Stimulated activated naive CD4-positive, alpha-beta T cell (primary cell): Measurements from ENCODE around the gene SACM1L.

Source experiments
- DNase-seq, 6 experiments: peaks; one replicate each; lab custom pipeline; 2025; lab: John Stamatoyannopoulos, UW

SACM1L gene, protein sequence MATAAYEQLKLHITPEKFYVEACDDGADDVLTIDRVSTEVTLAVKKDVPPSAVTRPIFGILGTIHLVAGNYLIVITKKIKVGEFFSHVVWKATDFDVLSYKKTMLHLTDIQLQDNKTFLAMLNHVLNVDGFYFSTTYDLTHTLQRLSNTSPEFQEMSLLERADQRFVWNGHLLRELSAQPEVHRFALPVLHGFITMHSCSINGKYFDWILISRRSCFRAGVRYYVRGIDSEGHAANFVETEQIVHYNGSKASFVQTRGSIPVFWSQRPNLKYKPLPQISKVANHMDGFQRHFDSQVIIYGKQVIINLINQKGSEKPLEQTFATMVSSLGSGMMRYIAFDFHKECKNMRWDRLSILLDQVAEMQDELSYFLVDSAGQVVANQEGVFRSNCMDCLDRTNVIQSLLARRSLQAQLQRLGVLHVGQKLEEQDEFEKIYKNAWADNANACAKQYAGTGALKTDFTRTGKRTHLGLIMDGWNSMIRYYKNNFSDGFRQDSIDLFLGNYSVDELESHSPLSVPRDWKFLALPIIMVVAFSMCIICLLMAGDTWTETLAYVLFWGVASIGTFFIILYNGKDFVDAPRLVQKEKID

DNA sequence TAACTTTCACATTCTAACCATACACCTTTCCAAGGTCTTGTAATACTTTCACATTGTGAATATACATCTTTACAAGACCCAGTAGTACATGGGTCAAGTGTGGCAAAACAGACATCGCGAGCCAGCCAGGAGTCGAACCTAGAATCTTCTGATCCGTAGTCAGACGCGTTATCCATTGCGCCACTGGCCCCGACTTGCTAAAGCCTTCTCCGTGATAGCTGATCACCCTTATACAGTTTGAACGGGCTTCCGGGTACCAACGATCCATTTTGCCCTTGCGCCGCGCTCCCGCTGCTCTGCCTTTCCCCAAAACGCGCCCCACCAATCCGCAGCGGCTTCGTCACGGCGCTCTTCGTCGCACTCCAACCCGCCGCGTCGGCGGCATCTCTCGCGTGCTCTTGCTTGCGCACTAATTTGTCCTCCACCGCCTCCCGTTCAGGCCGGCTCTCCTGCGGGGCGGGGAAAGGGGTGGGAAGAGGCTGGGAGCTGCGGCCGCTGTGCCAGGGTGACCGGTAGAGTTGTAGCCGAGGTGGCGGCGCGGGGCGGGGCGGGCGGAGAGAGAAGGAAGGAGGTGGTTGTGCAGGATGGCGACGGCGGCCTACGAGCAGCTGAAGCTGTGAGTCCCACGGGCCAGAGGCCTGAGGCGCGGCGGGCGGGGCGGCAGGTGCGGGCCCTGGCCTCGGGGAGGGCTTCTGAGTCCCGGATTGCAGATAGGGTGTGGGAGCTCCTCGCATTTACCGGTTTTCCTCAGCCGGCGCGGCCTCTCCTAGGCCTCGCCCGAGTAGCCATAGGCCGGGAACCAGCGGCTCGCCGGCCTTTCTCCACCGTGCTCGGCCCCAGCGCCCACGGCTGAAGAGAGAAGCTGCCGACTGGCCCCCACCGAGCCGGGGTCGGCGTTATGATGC lies at the start of gene SACM1L:
Gene SACM1L (plus strand): TSS at position 515 of the 905 bp plus-strand sequence. CDS start 70 bp downstream, at position 585.
- DNase-seq = peak; percentile 92 to 99 (median 94)

DNA sequence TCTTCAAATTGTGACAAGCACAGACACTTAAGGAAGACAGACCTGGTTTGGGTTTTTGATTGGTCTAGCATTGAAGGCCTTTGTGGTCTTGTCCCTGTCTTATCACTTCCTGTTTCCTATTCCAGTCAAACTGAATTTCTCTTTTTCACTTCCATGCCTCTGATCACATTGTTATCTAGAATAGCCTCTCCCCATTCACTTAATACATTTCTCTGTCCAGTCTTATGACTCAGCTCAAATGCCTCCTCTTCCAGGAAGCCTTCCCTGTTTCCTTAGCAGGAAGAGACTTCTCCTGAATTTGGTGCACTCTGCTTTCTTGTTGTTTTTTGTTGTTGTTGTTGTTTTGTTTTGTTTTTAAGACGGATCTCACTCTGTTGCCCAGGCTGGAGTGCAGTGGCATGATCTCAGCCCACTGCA lies 49.1 kb upstream of the SACM1L start:
- DNase-seq = no peak

DNA sequence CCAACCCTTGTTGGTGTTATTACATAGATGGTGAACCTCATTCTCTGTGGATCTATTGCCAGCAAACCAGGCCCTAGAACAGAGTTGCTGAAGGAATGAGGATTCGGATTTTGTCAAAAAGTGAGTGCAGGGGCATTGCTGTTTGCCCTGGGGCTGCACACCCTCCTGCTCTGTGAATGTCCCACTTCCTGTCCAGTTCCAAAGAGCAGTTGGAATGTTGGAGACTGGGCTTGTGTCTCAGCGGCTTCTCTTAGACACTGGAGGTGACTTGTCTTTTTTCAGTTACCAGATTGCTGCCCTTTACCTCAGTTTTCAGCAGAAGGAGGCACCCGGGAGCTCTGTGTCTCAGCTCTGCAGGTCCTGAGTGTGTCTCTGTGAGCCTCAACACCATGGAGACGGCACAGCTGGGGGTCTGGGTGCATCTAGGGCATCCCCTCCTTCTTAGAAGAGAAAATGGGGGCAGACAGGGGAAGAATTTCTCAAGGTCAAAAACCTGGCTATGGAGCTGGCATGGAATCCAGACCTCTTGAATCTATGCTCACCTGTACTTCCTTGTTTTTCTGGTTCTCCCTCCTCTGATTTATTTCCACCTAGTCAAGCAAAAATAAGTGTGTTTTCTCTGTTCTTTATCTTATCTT lies 48.4 kb upstream of the SACM1L start:
- no peak for DNase-seq

DNA sequence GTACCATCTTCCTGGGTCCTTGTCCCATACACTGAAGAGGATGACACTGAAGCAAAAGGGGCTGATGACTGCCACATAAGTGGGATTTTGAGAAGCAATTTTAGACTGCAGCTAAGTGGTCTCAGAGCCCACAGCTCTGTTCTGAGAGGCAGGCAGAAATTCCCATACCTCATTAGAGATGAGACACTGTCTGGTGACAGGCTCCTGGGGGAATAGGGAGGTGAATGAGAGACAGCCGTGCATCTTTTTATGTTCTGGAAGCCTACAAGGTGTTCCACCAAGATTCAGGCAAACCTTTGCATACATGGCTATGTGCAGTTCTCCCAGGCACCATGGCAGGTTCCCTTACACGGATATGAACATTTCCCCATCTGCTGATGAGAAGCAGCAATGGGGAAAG lies 47.4 kb upstream of the SACM1L start:
- DNase-seq = no peak

DNA sequence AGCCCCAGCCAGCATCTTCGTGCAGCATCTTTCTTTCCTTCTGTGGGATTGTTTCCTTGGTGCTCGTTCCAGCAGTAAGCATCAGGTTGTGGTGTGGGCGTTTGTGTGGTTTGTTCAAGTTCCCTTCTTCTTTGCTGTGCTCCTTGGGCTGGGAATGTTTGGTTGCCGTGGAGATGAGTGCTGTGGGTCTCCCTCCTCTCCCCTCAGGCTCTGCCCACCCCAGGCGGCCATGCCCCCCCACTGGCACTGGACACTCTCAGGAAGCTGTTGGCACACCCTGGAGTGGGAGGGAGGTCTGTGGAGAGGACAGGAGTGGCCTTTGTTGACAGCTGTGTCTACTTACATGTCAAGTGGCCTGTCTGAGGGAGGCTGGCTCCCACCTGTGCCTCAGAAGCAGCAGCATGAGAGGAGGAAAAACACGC lies 46.5 kb upstream of the SACM1L start:
- no peak for DNase-seq

DNA sequence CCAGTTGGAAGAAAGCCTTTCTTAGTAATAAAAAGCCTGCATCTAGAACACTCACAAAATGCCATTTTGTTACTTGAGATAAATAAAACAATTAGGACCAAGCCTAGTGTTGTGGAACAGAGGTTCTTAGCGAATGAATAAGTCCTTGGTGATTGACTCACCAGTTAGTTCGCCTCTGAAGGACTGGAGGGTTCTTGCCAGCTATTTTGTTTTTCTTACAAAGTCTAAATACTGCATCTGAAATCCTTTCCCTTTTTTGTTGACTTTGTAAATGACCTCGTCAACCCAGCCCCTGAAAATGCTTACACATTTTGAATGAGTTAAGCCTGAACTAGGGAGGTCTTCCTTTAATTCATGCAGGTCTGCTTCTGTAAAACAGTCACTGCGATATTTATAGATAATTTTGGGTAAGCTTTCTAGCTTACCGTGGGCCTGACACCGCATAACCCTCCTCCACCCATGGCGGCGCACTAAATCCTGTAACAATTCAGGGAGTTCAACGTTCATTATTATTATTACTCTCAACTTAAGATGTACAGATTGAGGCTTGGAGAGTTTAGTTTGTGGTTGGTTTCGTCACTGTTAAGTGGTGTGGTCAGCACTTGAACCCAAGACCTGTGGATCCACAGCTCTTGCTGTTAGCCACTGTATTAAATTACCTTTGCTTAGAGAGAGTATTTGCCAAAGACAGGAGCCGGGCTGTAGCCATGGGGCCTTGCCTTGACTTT lies 45.0 kb upstream of the SACM1L start:
- no peak for DNase-seq

DNA sequence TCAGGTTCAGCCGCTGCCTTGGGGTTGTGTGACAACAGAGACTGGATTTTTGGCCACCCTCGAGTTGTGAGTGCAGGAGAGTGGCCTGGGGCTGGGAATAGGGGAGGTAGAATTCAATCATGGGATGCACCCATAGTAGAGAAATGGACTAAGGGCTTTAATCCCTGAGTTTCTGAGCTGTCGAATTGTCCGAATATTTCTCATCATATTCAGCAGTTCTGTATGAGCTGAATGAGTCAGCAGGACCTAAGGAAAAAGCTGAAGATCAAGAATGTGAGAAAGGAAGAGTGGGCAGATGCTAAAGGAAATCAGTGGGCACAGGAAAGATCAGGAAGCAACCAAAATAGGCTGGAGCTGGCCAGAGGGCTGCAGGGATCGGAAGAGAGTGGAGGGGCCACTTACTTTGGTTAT lies 44.4 kb upstream of the SACM1L start:
- no peak for DNase-seq

DNA sequence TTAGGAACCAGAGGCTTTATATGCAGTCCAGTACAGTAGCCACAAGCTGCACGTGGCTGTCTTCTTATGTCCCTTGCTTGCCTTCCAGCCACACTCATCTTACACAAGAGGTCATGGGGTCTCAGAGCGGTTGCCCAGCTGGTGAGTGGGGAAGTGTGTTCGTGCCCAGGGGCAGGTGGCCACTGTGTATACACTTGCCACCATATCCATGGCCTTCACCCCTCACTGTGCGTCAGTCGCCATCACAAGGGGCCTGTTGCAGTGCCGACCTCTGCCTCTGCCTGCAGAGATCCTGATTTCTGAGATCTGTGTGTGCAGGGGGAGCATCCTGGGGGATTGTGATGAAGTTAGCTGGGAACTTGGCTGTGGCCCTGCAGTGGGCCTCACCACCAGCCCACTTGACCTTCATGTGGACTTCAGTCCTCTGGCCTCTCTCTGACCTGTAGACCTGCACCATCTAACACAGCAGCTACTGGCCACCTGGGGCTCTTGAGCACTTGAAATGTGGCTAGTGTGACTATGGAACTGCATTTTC lies 43.1 kb upstream of the SACM1L start:
- DNase-seq = no peak

DNA sequence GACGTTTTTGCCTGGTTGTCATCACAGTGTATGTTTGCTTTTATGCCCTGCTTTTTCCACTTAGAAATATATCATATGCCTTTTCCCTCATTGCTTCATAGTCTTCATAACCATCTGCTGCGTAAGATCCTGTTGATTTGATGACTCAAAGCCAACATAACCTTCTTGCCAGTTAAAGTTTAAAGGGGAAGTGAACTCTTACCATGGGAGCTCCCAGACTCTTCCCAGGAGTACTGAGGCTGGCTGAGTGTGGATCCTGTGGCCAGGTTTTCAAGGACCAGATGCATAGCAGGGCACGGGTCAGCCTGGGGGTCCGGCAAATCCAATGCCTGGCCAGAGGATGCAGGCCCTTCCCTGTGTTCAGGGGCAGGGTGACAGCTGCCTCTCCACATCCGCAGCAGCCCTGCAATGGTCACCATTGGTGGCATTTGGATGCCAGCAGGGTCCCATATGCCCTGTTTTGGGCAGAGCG lies 42.0 kb upstream of the SACM1L start:
- no peak for DNase-seq

DNA sequence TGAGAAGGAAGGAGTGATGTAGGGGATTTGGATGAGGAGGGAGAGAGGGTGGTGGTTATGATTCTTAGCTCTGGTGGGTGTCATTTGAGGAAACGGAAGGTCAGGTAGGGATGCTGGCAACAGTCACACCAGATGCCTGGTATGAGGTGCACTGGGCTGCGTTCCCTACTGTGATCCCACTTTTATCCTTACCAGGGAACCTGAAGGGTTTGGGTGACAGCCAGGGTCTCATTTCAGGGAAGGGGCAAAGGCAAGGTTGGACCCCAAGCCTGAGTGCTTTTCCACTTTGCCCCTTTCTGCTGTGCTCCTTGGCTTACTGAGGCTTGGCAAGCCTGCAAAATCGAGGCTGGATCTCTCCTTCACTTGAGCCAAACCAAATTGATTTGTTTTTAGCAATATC lies 36.0 kb upstream of the SACM1L start:
- no peak for DNase-seq

DNA sequence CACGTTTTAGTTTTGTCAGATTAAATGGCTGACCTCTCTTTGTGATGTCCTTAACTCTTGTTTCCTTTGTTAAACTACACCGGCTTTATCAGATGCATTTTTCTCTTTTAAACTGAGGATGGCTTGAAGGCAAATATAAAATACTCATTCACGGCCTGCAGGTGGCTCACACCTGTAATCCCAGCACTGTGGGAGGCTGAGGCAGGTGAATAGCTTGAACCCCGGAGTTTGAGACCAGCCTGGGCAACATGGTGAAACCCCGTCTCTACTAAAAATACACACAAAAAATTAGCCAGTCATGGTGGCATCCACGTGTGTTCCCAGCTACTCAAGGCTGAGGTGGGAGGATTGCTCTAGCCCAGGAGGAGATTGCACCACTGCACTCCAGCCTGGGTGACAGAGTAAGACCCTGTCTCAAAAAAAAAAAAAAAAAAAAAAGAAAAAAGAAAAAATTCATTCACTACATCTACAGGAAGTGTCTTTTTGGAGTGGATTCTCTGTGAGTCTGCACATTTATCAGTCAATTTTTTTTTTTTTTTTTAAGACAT lies 34.7 kb upstream of the SACM1L start:
- DNase-seq = no peak

DNA sequence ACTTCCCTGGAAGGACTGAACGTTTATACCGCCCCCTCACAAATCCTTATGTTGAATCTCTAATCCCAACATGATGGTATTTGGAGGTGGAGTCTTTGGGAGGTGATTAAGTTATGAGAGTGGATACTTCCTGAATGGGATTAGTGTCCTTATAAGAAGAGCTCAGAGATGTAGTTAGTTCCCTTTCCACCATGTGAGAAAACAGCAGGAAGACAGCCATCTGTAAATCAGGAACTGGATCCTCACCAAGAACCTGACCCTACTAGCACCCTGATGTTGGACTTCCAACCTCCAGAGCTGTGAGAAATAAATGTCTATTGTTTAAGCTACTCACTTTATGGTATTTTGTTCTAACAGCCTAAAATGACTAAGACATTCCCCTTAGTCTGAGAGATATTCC lies 33.3 kb upstream of the SACM1L start:
- DNase-seq = no peak

DNA sequence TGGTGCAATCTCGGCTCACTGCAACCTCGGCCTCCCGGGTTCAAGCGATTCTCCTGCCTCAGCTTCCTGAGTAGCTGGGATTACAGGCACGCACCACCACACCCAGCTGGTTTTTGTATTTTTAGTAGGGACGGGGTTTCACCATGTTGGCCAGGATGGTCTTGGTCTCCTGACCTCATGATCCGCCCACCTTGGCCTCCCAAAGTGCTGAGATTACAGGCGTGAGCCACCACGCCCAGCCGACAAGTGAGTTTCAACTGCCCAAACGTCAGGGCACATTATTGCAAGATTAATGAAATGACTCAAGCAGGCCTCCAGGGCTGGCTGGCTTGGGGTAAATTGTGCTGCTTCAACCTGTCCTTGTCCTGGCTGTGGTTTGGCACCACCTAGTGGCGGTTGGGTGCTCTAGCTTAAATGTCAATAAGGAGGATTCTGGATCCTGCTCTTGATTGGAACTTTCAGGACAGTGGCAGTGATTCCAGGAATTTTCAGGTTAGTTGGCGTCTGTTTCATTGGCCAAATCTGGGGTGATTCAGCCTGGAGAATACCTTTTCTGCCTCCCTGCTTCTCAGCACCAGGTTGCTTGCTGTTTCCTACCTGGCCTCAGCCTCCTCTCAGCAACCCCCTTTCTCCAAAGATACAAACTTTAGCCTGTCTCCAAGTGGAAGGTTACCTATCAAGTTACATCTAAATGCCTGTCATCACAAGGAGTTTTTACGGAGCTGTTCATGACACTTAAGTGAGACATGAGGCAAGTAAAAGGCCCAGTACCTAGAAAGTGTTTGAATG lies 32.4 kb upstream of the SACM1L start:
- peak; percentile 55 to 81 (median 72) for DNase-seq

DNA sequence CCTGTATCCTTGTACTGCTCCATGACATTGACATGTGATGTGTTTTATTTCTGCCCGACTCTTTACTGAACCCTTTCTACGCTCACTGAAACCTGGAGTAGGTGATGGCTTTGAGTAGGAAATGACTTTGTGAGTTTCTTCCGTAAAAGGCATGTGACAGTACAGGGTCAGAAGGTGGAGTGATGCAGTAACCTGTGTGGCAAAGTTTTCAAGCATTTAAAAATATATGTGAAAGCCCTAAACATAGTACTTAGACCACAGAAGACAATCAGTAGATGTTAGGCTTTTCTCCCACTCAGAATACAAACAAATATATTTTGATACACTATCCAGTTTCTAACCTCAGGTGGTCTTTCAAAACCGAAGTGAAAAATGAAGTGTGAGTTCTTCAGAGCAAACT lies 31.3 kb upstream of the SACM1L start:
- DNase-seq = no peak

DNA sequence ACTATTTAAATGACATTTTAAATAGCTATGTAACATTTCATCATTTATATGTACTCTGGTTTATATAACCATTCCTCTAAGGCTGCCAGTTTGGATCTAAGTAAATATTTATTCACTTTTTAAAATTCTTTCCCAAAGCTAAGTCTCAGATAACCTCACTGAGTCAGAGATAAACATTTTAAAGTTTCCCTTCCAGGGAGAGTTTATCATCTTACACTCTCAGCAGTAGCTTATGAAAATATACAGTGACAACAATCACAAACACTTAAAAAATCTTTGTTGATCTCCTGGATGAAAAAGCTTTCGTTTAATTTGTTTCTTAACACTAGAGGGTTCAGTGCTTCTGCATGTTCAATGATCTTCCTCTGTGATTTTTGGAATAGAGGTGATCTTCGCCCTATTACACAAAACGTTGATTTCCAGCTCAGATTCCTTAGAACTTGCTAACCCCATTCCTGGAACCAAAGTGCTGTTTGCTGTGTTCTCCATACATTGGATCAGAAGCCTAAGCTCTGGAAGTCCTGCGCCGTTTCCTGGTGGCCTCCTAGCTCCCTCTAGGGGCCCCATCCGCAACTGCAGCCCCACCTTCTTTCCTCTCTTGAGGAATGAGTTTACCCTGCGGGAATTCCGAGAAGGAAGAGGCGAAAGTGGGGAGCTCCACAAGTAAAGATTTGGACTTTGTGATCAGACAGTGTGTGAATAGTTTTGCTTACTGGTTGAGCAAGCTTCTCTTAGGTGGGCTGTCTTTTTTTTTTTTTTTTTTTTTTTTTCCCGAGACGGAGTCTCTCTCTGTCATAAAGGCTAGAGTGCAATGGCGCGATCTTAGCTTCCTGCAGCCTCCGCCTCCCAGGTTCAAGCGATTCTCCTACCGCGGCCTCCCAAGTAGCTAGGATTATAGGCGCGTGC lies 29.3 kb upstream of the SACM1L start:
- peak; percentile 7 to 39 (median 25) for DNase-seq

DNA sequence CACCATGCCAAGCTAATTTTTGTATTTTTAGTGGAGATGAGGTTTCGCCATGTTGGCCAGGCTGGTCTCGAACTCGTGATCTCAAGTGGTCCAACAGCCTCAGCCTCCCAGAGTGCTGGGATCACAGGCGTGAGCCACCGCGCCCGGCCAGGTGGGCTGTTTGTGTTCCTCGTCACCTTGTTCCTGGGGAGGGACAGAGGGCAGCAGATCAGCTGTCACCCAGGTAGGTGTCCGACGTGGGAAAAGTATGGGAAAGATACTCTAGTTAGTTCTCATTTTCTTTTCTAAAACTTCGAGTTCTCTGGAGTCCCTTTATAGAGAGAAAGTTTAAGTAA lies 28.7 kb upstream of the SACM1L start:
- no peak for DNase-seq

DNA sequence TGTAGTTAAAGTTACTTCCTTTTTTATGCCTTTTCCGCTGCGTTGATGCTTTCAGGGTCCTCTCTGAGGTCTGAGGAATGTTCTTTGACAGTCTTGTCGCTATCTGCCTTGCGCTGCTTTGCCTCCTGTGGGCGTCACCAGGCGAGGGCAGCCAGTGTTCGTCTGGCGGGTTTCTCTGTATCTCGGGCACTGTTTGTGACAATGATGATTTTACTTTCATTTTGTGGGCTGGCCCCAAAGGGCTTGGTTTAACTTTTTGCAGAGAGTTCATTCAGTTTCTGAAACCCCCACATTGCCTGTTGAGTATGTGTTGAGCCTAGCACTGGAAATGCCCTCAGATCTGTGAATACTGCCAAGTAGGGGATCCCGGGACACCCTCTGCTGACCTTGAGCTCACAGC lies 24.6 kb upstream of the SACM1L start:
- DNase-seq = peak; percentile 39 to 81 (median 68)

DNA sequence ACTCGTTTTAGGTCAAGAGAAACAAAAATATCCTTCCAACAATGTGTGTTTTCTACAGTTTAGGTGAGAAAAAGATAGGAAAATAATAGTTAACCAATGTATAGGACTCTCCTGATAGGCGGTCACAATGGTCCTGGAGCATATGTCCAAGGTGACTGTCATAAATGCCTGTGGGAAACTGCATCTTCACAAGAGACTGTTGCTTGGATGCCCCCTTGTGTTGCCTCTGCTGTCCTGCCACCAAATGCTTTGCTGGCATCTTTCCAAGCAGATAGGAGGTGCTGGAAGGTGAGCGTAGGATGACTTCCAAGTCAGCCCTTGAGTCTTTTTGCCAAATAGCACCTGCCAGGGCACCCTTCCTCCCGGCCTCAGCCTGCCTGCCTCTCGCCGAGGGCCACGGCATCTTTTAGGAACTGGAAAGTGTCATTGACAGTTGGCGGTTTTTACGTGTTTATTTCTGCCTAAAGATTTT lies 24.1 kb upstream of the SACM1L start:
- DNase-seq = peak; percentile 38 to 81 (median 64)
